ENCODE results near the gene SLC25A45.

DNA sequence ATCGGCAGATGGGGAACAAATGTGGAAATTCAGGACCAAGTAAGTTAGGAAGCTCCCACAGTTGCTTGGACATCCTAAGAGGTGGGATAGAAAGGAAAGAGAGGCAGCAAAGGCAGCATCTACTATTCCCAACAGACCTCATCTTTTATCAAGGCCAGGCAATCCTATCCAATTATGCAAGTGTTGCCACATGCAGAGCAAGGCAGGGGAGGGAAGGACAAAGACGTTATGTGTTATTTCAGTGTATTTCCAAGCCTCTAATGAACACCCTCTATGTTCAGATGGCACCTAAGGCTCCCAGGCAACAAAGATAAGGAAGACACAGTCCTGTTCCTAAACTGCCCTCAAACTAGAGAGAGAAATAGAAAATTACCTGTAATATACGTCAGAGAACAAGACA is 18.7 kb downstream of the SLC25A45 start:
- no peak for TF ChIP-seq POLR2A (IDR thresholded peaks at IDR 0.05)
- TF ChIP-seq, protein P1, sequence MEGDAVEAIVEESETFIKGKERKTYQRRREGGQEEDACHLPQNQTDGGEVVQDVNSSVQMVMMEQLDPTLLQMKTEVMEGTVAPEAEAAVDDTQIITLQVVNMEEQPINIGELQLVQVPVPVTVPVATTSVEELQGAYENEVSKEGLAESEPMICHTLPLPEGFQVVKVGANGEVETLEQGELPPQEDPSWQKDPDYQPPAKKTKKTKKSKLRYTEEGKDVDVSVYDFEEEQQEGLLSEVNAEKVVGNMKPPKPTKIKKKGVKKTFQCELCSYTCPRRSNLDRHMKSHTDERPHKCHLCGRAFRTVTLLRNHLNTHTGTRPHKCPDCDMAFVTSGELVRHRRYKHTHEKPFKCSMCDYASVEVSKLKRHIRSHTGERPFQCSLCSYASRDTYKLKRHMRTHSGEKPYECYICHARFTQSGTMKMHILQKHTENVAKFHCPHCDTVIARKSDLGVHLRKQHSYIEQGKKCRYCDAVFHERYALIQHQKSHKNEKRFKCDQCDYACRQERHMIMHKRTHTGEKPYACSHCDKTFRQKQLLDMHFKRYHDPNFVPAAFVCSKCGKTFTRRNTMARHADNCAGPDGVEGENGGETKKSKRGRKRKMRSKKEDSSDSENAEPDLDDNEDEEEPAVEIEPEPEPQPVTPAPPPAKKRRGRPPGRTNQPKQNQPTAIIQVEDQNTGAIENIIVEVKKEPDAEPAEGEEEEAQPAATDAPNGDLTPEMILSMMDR (IDR thresholded peaks at IDR 0.05): no peak

Data from transverse colon (tissue), 3 donors.